GM23338 (cell line): ENCODE data around the gene PNPLA1. TPM values are rescaled to one million over a fixed set of nuclear protein-coding genes. Genes with fewer than 3 reads are reported as not detected.

Experiments used
- ATAC-seq: fragments of 200-7000 bp; cut with Tn5 transposase; 3 replicates; pipeline ENCODE4 v1.9.1; 2020
- DNase-seq: peaks from one replicate; pipeline ENCODE4 v3.0.0-alpha.2; 2015; ENCODE audit warnings: low spot score
- H2AFZ ChIP-seq: fragments of 200-600 bp; sonication (generic); 2 replicates; pipeline ENCODE4 v1.8.0; 2016; ENCODE audit warnings: antibody characterized with exemption, mild to moderate bottlenecking, moderate library complexity
- H3F3A ChIP-seq: fragments of 200-600 bp; sonication (generic); replicated peaks from 2 replicates; pipeline ENCODE4 v1.8.0; 2017; ENCODE audit warnings: antibody characterized with exemption, mixed run types, low read depth
- H3K27ac ChIP-seq: fragments of 200-600 bp; sonication (generic); 2 replicates; pipeline ENCODE4 v1.6.1; 2016; ENCODE audit warnings: low read depth
- H3K27me3 ChIP-seq: fragments of 200-600 bp; sonication (generic); 2 replicates; pipeline ENCODE4 v1.8.0; 2016; ENCODE audit warnings: mild to moderate bottlenecking, mixed run types, moderate library complexity; ENCODE audit not compliant: insufficient read depth
- H3K36me3 ChIP-seq: fragments of 200-600 bp; sonication (generic); 2 replicates; pipeline ENCODE4 v1.8.0; 2016; ENCODE audit warnings: mild to moderate bottlenecking; ENCODE audit not compliant: insufficient read depth
- H3K4me1 ChIP-seq: fragments of 200-600 bp; sonication (generic); 2 replicates; pipeline ENCODE4 v1.8.0; 2016; ENCODE audit warnings: mild to moderate bottlenecking, moderate library complexity; ENCODE audit not compliant: insufficient read depth
- H3K4me2 ChIP-seq: fragments of 200-600 bp; sonication (generic); 2 replicates; pipeline ENCODE4 v1.7.1; 2017; ENCODE audit warnings: mixed run types
- H3K4me3 ChIP-seq: fragments of 200-600 bp; sonication (generic); 2 replicates; pipeline ENCODE4 v1.6.1; 2016; ENCODE audit warnings: mixed run types
- H3K79me2 ChIP-seq: fragments of 200-600 bp; sonication (generic); replicated peaks from 2 replicates; pipeline ENCODE4 v1.8.0; 2017; ENCODE audit warnings: mild to moderate bottlenecking; ENCODE audit not compliant: insufficient read depth
- H3K9me2 ChIP-seq: fragments of 200-600 bp; sonication (generic); 2 replicates; pipeline ENCODE4 v1.8.0; 2017; ENCODE audit not compliant: insufficient read depth
- H4K20me1 ChIP-seq: fragments of 200-600 bp; sonication (generic); replicated peaks from 2 replicates; pipeline ENCODE4 v1.8.0; 2017; ENCODE audit warnings: mild to moderate bottlenecking; ENCODE audit not compliant: insufficient read depth
- H3K27ac Mint-ChIP-seq: 2 replicates; pipeline ENCODE4 v1.8.0; 2020; ENCODE audit warnings: inconsistent platforms, mild to moderate bottlenecking, moderate library complexity, mixed read lengths
- H3K27me3 Mint-ChIP-seq: 3 replicates; pipeline ENCODE4 v1.8.0; 2022; ENCODE audit warnings: low read depth, mild to moderate bottlenecking, moderate library complexity, mixed read lengths, inconsistent platforms; ENCODE audit not compliant: insufficient read depth, poor library complexity
- H3K36me3 Mint-ChIP-seq: 3 replicates; pipeline ENCODE4 v1.8.0; 2021; ENCODE audit warnings: low read depth, mild to moderate bottlenecking, inconsistent platforms, moderate library complexity, mixed read lengths
- H3K4me1 Mint-ChIP-seq: 3 replicates; pipeline ENCODE4 v1.8.0; 2020; ENCODE audit warnings: mild to moderate bottlenecking, inconsistent platforms, mixed read lengths
- H3K4me3 Mint-ChIP-seq: 3 replicates; pipeline ENCODE4 v1.8.0; 2021; ENCODE audit warnings: moderate library complexity, mild to moderate bottlenecking, inconsistent platforms, mixed read lengths
- H3K9me3 Mint-ChIP-seq: 3 replicates; pipeline ENCODE4 v1.8.0; 2020; ENCODE audit warnings: moderate library complexity, mild to moderate bottlenecking, inconsistent platforms, mixed read lengths
- CREB1 ChIP-seq: fragments of 250-450 bp; sonication (Bioruptor Pico); IDR thresholded peaks from 2 replicates; pipeline ENCODE4 v1.5.0; 2020; ENCODE audit warnings: low read depth, mild to moderate bottlenecking, moderate library complexity
- CTCF ChIP-seq, 2 experiments: fragments of 200-600 bp in 1 of 2; sonication (generic) in 1 of 2; conservative IDR thresholded peaks; 2 replicates each; pipeline versions ENCODE4 v1.5.1 to v1.6.1; 2016 to 2017; ENCODE audit warnings: antibody characterized with exemption in 2 of 2, low read depth in 2 of 2, mild to moderate bottlenecking in 2 of 2, moderate library complexity in 1 of 2
- ETS1 ChIP-seq: IDR thresholded peaks from 2 replicates; pipeline ENCODE4 v1.6.1; 2016; ENCODE audit warnings: antibody characterized with exemption
- EZH2 ChIP-seq: fragments of 200-600 bp; sonication (generic); IDR thresholded peaks from one replicate; pipeline ENCODE4 v1.8.0; 2017; ENCODE audit warnings: antibody characterized with exemption, mild to moderate bottlenecking, low read depth; ENCODE audit not compliant: unreplicated experiment
- EZH2phosphoT487 ChIP-seq: fragments of 200-600 bp; sonication (generic); IDR thresholded peaks from one replicate; pipeline ENCODE4 v1.8.1; 2018; ENCODE audit warnings: antibody characterized with exemption; ENCODE audit not compliant: unreplicated experiment
- JUNB ChIP-seq: IDR thresholded peaks from one replicate; pipeline ENCODE4 v1.6.1; 2016; ENCODE audit warnings: antibody characterized with exemption; ENCODE audit not compliant: unreplicated experiment
- NANOG ChIP-seq: IDR thresholded peaks from 2 replicates; pipeline ENCODE4 v1.6.1; 2016; ENCODE audit warnings: antibody characterized with exemption, borderline replicate concordance
- POLR2AphosphoS5 ChIP-seq: IDR thresholded peaks from 2 replicates; pipeline ENCODE4 v1.6.1; 2016; ENCODE audit warnings: antibody characterized with exemption, low read depth
- REST ChIP-seq: IDR thresholded peaks from one replicate; pipeline ENCODE4 v1.6.1; 2018; ENCODE audit warnings: antibody characterized with exemption; ENCODE audit not compliant: unreplicated experiment
- STAT1 ChIP-seq: IDR thresholded peaks from one replicate; pipeline ENCODE4 v1.6.1; 2016; ENCODE audit warnings: antibody characterized with exemption; ENCODE audit not compliant: unreplicated experiment
- ZNF114 ChIP-seq: fragments of 250-450 bp; sonication (Bioruptor Pico); IDR thresholded peaks from 2 replicates; pipeline ENCODE4 v1.5.0; 2020; ENCODE audit warnings: mild to moderate bottlenecking, moderate library complexity
- ZNF331 ChIP-seq: fragments of 250-450 bp; sonication (Bioruptor Pico); IDR thresholded peaks from 2 replicates; pipeline ENCODE4 v1.5.0; 2020; ENCODE audit warnings: low read depth, mild to moderate bottlenecking, moderate library complexity
- ZNF462 ChIP-seq: fragments of 250-450 bp; sonication (Bioruptor Pico); IDR thresholded peaks from 2 replicates; pipeline ENCODE4 v1.5.0; 2020; ENCODE audit warnings: mild to moderate bottlenecking, moderate library complexity
- polyA plus RNA-seq: library from polyadenylated mRNA; unstranded; fragments of >200 nt; fragmentation: Nextera tagmentation; extraction: Ambion mirVana; gene quantifications from 2 replicates; pipeline ENCODE4 v1.2.1, GENCODE V29; 2016
- total RNA-seq: library from RNA; depleted of rRNA; stranded (reverse); fragments of >200 nt; shearing (Covaris generic); gene quantifications from 2 replicates; pipeline ENCODE4 v1.2.3, GENCODE V29; 2014

Gene PNPLA1
- total and polyA plus RNA-seq, 2 experiments from 2014 or later, result not detected

- Histone ChIP-seq H3K27me3 (no peaks in the 10 kb centered on the region), H3K4me2 (no peak overlapping the region), H3F3A (no peaks in the 10 kb centered on the region), H3K4me1 (no peaks in the 10 kb centered on the region), H2AFZ (no peak overlapping the region), H3K4me3 (no peak overlapping the region), H3K27ac (no peak overlapping the region), H3K36me3 (peaks cover under 1% of the 10 kb centered on the region), H3K9me2 (no peaks in the 10 kb centered on the region), H4K20me1 (peaks cover 5% of the 10 kb centered on the region; the same call in 1 of the 2 replicates), H3K79me2 (no peaks in the 10 kb centered on the region)
- peaks cover 47% of the 10 kb centered on the region for H3K36me3 Mint-ChIP-seq
- no peak for TF ChIP-seq STAT1
- TF ChIP-seq EZH2phosphoT487, result no peak
- TF ChIP-seq CREB1, result no peak
- TF ChIP-seq EZH2, result no peak
- no peak for TF ChIP-seq ZNF114
- no peak for TF ChIP-seq ZNF462 (CRISPR knock-in tag)
- TF ChIP-seq CTCF (conservative IDR thresholded peaks at IDR 0.05; ENCODE audit: low read depth in 2 of 2), result no peak
- no peak for TF ChIP-seq POLR2AphosphoS5
- no peak for TF ChIP-seq ZNF331 (CRISPR knock-in tag)
- TF ChIP-seq ETS1, result no peak
- no peak for TF ChIP-seq NANOG
- TF ChIP-seq REST, result no peak
- no peak for TF ChIP-seq JUNB
- ATAC-seq, result no peak
- no peak overlapping the region for H3K4me3 Mint-ChIP-seq
- no peaks in the 10 kb centered on the region for H3K9me3 Mint-ChIP-seq
- DNase-seq, result no peak
- no peaks in the 10 kb centered on the region for H3K4me1 Mint-ChIP-seq
- H3K27me3 Mint-ChIP-seq, result no peaks in the 10 kb centered on the region
- H3K27ac Mint-ChIP-seq, result no peak overlapping the region
Measured at GRCh38 chr6:36229223-36229622, 40.6 kb upstream of the PNPLA1 start.
